ENCODE results near the gene PPIE.
"Not testable (repeated sequence)": the region's sequence is repeated elsewhere in the genome, so short reads cannot be mapped to it uniquely, and the experiment has no call there.

PPIE gene

GRCh38 chr1:39758556-39759435, 20.1 kb downstream of the PPIE start:
- no peak for DNase-seq (ENCODE audit: low read depth)

- DNase-seq (ENCODE audit: low read depth), result no peak
These were observed 20.7 kb downstream of the PPIE start for GRCh38 chr1:39759436-39759726.

- DNase-seq (ENCODE audit: low read depth), result no peak
These were observed 21.7 kb downstream of the PPIE start for GRCh38 chr1:39760074-39761008.

- no peak for DNase-seq (ENCODE audit: low read depth)
These were observed 22.3 kb downstream of the PPIE start for GRCh38 chr1:39761016-39761415.

- no peak for DNase-seq (ENCODE audit: low read depth)
These were observed 23.0 kb downstream of the PPIE start for GRCh38 chr1:39761557-39762260.

GRCh38 chr1:39762550-39763540, 24.2 kb downstream of the PPIE start:
- no peak for DNase-seq (ENCODE audit: low read depth)

GRCh38 chr1:39763619-39764374, 25.1 kb downstream of the PPIE start:
- not testable (repeated sequence) for DNase-seq (ENCODE audit: low read depth)

GRCh38 chr1:39764512-39764911, 25.8 kb downstream of the PPIE start:
- not testable (repeated sequence) for DNase-seq (ENCODE audit: low read depth)

GRCh38 chr1:39766466-39766865, 27.8 kb downstream of the PPIE start:
- DNase-seq (ENCODE audit: low read depth), result not testable (repeated sequence)

- not testable (repeated sequence) for DNase-seq (ENCODE audit: low read depth)
These were observed 30.8 kb downstream of the PPIE start for GRCh38 chr1:39769502-39769901.

GRCh38 chr1:39770100-39771021, 31.7 kb downstream of the PPIE start:
- not testable (repeated sequence) for DNase-seq (ENCODE audit: low read depth)

- not testable (repeated sequence) for DNase-seq (ENCODE audit: low read depth)
These were observed 32.4 kb downstream of the PPIE start, which contains the start of gene OXCT2 for GRCh38 chr1:39771022-39771532. TSS of gene OXCT2 (minus strand) at chr1:39771348. CDS start at chr1:39771255, 93 bp downstream.

GRCh38 chr1:39773369-39773979, 34.8 kb downstream of the PPIE start:
- DNase-seq (ENCODE audit: low read depth), result not testable (repeated sequence)

- DNase-seq (ENCODE audit: low read depth), result not testable (repeated sequence)
These were observed 36.5 kb downstream of the PPIE start for GRCh38 chr1:39775141-39775540.

GRCh38 chr1:39775676-39776399, 37.2 kb downstream of the PPIE start:
- DNase-seq (ENCODE audit: low read depth), result not testable (repeated sequence)

- DNase-seq (ENCODE audit: low read depth), result no peak
These were observed 37.7 kb downstream of the PPIE start for GRCh38 chr1:39776400-39776713.

- no peak for DNase-seq (ENCODE audit: low read depth)
These were observed 38.2 kb downstream of the PPIE start for GRCh38 chr1:39776886-39777285.

- no peak for DNase-seq (ENCODE audit: low read depth)
These were observed 38.6 kb downstream of the PPIE start for GRCh38 chr1:39777306-39777705.

Measured in fibroblast of the conjunctiva (primary cell).